ENCODE measurements around the gene TNRC6A. TPM values are rescaled to one million over a fixed set of nuclear protein-coding genes. Genes with fewer than 3 reads are reported as not detected.

TNRC6A gene
- polyA plus RNA-seq, 5 donors, result 45.7 to 76.2 (median 72.9) TPM

DNA sequence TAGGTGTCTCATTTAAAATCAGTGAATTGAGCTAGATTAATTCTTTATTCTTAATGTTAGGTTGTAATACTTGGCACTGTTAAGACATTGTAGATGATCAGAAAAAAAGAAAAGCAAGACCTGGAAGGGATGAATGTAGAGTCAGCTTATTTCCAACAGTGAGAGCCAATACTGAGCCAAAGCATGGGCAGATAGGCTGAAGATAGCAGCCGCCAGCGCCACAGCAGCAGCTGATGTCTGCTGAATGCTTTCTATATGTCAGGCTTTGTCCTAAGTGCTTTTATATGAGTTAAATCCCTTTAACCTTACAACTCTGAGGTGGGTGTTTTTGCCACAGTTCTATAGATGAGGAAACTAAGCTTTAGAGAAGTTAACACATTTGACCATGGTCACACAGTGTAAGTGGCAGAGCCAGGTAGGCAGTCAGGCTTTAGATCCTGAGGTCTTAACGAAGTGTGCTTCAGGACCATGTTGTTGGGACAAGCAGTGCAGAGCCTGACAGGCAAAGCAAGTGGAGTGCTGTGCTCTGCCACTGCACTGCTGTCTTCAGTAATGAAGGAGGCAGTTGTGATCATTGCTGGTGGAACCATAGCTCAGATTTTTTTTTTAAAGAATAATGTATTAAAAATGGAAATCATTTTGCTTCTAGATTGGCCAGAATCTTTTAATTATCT, 25.9 kb downstream of the TNRC6A start:
- DNase-seq, result no peak

DNA sequence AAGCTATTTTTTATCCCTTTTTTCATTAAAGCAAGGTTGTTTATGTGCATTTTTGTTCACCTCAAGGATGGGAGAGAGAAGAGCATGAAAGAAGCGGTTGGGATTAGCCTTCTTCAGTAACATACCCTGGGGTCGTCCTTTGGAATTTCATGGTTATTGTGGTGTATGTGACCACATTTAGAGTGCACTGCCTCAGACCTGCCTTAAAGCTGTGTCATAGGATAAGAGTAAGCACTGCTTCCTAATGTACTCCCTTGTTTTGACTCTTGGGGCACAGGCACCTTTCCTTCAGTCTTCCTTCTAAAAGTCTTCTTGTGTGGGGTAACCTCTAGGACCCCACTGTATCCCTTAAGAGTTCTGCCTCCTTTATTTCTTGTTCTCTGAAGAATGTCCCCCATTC, 28.9 kb downstream of the TNRC6A start:
- no peak for DNase-seq

- no peak for DNase-seq
These were observed 29.6 kb downstream of the TNRC6A start for GRCh38 chr16:24759006-24759405.

DNA sequence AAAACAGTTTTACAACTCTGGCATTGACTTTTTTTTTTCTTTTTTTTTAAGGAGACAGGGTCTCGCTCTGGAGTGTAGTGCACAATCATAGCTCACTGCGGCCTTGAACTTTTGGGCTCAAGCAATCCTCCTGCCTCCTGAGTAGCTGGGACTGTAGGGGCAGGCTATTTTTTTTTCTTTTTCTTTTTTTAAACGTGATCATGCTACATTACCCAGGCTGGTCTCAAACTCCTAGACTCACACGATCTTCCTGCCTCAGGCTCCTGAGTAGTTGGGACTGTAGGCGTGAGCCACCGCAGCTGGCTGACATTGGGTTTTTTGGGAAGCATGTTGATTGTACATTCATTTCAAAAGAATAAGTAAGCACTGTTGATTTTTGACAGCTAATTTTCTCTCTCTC, 32.1 kb downstream of the TNRC6A start:
- no peak for DNase-seq

DNA sequence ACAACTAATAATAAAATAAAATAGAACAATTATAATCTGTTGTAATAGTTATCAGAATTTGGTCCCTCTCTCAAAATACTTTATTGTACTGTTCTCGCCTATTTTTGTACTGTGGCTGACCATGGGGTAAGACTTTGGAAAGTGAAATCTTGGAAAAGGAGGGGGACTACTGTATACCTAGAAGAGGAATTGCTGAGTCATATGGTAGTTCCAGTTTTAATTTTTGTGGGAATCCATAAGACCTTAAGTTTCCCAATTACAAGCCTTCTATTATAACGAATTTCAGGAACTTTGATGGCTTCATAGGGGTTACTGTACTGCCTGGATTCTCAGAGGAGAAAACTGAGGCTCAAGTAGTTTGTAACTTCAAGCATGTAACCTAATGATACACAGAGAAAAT, 35.5 kb downstream of the TNRC6A start:
- no peak for DNase-seq

GRCh38 chr16:24766057-24766456, 36.6 kb downstream of the TNRC6A start:
- DNase-seq, result no peak

DNA sequence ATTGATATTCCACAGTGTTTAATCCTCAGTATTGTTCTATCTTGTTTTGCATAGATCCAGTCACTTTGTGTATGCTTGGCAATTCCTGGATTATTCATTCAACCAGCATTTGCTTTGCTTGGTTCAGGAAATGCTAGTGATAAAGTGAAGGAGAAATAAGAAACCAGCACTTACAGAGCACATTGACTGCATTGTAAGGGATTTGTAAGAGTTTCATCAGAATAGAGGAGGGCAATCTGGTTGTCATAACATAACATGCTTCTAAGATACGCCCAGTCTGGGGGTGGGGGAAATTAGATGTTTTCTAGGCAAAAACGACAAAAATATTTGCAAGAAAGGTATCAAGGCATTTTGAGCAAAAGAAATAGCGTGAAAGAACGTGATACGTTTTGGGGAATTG, 40.4 kb downstream of the TNRC6A start:
- DNase-seq, result no peak

- no peak for DNase-seq
These were observed 41.8 kb downstream of the TNRC6A start for GRCh38 chr16:24771132-24771778.

GRCh38 chr16:24771779-24772157, 42.3 kb downstream of the TNRC6A start:
- DNase-seq, result no peak

DNA sequence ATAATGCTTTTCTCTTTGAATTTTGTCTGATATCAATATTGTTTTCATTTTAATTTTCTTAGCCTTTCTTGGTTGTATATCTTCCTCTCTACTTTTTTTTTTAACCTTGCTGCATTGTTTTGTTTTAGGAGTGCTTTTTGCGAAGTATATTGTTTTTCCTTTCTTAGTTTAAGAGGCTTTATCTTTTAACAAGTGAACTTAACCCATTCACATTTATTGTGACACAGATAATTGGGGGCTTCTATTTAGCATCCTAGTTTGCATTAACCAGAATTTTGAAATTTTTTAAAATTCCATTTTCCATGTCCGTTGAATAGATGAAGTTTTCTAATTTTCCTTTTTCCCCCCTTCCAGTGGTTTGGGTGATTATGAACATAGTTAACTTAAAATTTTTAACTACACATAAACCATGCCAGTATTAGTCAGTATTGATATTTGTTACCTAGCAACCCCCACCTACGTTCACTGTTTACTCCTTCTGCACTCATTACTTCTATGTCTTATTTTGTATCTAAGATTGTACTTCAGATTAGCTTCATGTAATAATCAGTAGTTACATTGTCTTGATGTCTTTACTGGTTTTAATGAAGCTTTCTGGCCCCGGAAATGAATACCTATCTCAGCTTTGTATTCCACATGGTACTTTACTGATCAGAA, 44.4 kb downstream of the TNRC6A start:
- no peak for DNase-seq

DNA sequence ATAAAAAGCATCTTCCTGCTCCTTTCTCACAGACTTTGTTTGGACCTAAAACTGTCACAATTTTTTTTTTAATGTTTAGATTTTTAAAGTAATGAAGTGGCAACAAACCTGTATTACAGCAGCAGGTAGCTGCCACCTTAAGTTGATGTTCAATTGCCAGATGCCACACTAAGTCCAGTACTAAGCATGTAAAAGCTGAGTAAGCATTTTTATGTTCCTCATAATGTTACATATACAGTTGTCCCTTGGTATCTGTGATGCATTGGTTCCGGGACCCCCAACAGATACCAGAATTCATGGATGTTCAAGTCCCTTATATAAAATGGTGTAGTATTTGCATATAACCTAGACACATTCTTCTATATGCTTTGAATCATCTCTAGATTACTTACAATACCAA, 45.1 kb downstream of the TNRC6A start:
- DNase-seq, result no peak

- peak; percentile 21 to 23 for DNase-seq
These were observed 46.0 kb downstream of the TNRC6A start for GRCh38 chr16:24775455-24775854.

- no peak for DNase-seq
These were observed 47.2 kb downstream of the TNRC6A start for GRCh38 chr16:24776501-24777220.

DNA sequence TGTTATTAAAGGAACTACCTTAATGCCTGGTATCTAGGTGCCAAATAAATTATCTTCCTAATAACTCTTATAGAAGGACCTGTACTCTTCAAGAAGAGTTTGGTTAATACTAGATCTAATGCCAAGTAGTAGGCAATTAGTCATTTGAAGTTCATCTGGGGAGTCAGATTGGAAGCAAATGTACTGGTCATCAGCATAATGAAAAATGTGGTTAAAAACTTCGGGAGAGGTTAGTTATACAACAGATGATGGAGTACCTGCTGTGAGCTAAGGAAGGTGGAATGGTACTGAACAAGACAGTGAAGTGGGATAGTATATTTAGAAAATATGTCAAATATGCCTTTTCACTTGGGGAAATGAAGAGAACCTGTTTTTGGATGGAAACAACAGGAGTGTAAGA, 49.2 kb downstream of the TNRC6A start:
- DNase-seq, result no peak

DNA sequence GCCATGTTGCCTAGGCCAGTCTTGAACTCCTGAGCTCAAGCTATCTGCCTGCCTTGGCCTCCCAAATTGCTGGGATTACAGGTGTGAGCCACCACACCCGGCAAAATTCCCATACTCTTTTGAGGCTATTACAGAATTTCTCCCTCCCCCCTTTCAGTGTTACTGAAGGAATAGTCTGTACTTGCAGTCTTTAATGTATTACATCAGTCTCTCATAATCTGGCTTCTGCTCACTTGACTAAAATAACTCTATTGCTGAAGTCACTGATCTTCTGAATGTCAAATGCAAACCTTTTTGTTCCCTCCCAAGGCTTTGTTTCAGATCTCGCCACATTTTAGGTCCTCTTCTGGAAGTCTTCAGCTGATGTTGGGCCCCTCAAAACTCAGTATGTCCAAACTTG, 51.8 kb downstream of the TNRC6A start:
- no peak for DNase-seq

DNA sequence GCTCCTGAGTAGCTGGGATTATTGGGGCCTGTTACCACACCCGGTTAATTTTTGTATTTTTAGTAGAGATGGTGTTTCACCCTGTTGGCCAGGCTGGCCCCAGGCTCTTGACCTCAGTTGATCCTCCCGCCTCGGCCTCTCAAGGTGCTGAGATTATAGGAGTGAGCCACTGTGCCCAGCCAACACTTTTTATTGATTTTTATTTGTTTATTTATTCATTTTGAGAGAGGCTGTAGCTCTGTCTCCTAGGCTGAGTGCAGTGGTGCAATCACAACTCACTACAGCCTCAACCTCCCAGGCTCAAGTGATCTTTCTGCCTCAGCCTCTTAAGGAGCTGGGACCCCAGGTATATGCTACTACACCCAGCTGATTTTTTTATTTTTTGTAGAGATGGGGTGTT, 54.7 kb downstream of the TNRC6A start:
- no peak for DNase-seq

DNA sequence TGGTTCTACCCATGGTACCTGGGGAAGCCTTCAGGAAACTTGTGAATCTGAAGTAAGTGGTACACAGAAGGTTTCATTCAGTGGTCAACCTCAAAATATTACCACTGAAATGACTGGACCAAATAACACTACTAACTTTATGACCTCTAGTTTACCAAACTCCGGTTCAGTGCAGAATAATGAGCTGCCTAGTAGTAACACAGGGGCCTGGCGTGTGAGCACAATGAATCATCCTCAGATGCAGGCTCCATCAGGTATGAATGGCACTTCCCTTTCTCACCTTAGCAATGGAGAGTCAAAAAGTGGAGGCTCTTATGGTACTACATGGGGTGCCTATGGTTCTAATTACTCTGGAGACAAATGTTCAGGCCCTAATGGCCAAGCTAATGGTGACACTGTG, 60.4 kb downstream of the TNRC6A start:
- no peak for DNase-seq

- no peak for DNase-seq
These were observed 71.1 kb downstream of the TNRC6A start for GRCh38 chr16:24800586-24800985.

DNA sequence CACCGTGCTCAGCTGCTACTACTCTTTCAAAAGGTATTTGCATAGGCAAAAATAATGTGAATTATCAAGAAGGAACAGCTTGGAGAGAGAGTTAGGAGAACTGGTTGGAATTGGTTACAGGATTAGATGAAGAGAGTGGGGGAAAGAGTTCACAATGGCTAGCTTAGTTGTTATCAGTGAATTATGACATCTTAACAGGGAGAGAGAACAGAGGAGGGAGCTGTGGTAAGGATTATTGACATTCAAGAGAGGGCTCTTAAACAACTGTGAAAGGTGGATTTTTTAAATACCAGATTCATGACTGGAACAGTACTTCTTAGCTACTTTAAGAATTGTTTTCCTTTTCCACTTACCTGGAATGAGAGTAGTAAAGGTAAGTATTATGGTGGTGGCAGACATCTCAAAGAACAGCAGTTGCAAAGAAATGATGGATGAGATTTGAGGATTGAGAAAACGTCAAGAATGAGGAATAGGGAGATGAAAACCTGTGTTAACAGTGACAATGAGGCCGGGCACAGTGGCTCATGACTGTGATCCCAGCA, 72.4 kb downstream of the TNRC6A start:
- peak; percentile 8 to 10 for DNase-seq

DNA sequence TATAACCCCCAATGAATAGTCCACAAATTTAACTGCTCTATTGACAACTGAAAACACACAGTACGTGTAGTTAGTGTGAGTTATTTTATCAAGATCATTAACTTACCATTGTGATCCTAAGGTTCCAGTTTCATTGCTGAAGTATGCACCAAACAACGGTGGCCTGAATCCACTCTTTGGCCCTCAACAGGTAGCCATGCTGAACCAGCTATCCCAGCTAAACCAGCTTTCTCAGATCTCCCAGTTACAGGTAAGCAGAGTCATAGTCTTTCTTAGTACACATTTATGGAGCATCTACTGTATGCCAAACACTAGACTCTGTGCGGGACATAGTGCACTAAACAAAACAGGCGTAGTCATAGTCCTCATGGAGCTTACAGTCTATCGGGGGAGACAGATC, 76.0 kb downstream of the TNRC6A start:
- no peak for DNase-seq

- DNase-seq, result peak; percentile 23 to 26
These were observed 77.8 kb downstream of the TNRC6A start for GRCh38 chr16:24807301-24807700.

Data from right lung (tissue), 5 donors.